ENCODE results near the gene XIRP1.

- TF ChIP-seq CTCF (IDR thresholded peaks at IDR 0.05): no peak
- TF ChIP-seq POLR2A (IDR thresholded peaks at IDR 0.05): no peak
These were observed 36.0 kb downstream of the XIRP1 start for GRCh38 chr3:39156421-39156820.

Data from Peyer's patch (tissue), 4 donors.